Muscle layer of duodenum (tissue), 2 donors: ENCODE data around the gene SERPINB6.
"Not testable (repeated sequence)": the region's sequence is repeated elsewhere in the genome, so short reads cannot be mapped to it uniquely, and the experiment has no call there.

ENCODE experiments used
- H3K27ac ChIP-seq: one replicate; pipeline ENCODE4 v1.7.0; 2013; ENCODE audit warnings: mild to moderate bottlenecking, low read length
- H3K27me3 ChIP-seq: one replicate; pipeline ENCODE4 v1.7.0; 2013; ENCODE audit warnings: low read depth, mild to moderate bottlenecking, control low read depth, low read length
- H3K36me3 ChIP-seq, 2 donors: one replicate each; pipeline ENCODE4 v1.7.0; 2013; ENCODE audit warnings: low read length in 2 of 2, control low read depth in 1 of 2, mild to moderate bottlenecking in 1 of 2; ENCODE audit not compliant: insufficient read depth in 2 of 2, control insufficient read depth in 1 of 2
- H3K4me1 ChIP-seq, 2 donors: one replicate each; pipeline ENCODE4 v1.7.0; 2013; ENCODE audit warnings: low read length in 2 of 2, mild to moderate bottlenecking in 2 of 2, control low read depth in 1 of 2, moderate library complexity in 1 of 2; ENCODE audit not compliant: insufficient read depth in 2 of 2, control insufficient read depth in 1 of 2
- H3K4me3 ChIP-seq, 2 donors: one replicate each; pipeline ENCODE4 v1.7.0; 2013; ENCODE audit warnings: low read length in 2 of 2, low read depth in 1 of 2, mild to moderate bottlenecking in 1 of 2
- H3K9me3 ChIP-seq, 2 donors: one replicate each; pipeline ENCODE4 v1.7.0; 2013; ENCODE audit warnings: low read length in 2 of 2, control low read depth in 1 of 2, mild to moderate bottlenecking in 1 of 2; ENCODE audit not compliant: control insufficient read depth in 1 of 2
- donor health status: healthy.

The SERPINB6 gene

DNA sequence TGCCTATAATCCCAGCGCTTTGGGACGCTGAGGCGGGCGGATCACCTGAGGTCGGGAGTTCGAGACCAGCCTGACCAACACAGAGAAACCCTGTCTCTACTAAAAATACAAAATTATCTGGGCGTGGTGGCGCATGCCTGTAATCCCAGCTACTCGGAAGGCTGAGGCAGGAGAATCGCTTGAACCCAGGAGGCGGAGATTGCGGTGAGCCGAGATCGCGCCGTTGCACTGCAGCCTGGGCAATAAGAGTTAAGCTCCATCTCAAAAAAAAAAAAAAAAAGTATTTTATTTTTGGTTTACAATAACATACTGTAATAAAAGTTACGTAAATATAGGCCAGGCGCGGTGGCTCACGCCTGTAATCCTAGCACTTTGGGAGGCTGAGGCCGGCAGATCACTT, 29.3 kb downstream of the SERPINB6 start:
- not testable (repeated sequence) for H3K36me3 ChIP-seq, H3K4me3 ChIP-seq, H3K27ac ChIP-seq

DNA sequence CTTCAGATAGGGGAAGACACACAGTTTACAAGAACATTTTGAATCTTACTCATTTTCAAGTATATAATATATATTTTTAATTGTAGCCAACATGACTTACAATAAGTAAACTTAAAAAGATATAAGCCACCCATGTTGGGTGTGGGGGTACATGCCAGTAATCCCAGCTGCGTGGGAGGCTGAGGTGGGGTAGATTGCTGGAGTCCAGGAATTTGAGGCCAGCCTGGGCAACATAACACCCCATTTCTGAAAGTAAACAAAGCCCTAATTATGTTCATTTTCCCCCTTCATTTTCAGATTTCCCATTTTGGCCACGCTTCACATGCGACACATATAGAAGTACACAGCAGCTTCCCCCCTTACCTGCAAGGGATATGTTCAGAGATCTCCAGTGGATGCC, 30.5 kb downstream of the SERPINB6 start:
- H3K4me1 ChIP-seq, result no peaks in the 10 kb centered on the region
- H3K4me3 ChIP-seq, result no peak overlapping the region
- no peaks in the 10 kb centered on the region for H3K9me3 ChIP-seq
- H3K27me3 ChIP-seq, result no peaks in the 10 kb centered on the region
- H3K36me3 ChIP-seq, result no peaks in the 10 kb centered on the region
- no peak overlapping the region for H3K27ac ChIP-seq

More for the DNA sequence above, 29.3 kb downstream of the SERPINB6 start:
- H3K9me3 ChIP-seq, H3K27me3 ChIP-seq, H3K4me1 ChIP-seq: not testable (repeated sequence)

GRCh38 chr6:2940010-2940850, 31.1 kb downstream of the SERPINB6 start:
- no peaks in the 10 kb centered on the region for H3K27me3 ChIP-seq
- H3K36me3 ChIP-seq, result no peaks in the 10 kb centered on the region
- no peak overlapping the region for H3K27ac ChIP-seq
- H3K9me3 ChIP-seq, result no peaks in the 10 kb centered on the region
- no peak overlapping the region for H3K4me3 ChIP-seq
- H3K4me1 ChIP-seq, result no peaks in the 10 kb centered on the region

DNA sequence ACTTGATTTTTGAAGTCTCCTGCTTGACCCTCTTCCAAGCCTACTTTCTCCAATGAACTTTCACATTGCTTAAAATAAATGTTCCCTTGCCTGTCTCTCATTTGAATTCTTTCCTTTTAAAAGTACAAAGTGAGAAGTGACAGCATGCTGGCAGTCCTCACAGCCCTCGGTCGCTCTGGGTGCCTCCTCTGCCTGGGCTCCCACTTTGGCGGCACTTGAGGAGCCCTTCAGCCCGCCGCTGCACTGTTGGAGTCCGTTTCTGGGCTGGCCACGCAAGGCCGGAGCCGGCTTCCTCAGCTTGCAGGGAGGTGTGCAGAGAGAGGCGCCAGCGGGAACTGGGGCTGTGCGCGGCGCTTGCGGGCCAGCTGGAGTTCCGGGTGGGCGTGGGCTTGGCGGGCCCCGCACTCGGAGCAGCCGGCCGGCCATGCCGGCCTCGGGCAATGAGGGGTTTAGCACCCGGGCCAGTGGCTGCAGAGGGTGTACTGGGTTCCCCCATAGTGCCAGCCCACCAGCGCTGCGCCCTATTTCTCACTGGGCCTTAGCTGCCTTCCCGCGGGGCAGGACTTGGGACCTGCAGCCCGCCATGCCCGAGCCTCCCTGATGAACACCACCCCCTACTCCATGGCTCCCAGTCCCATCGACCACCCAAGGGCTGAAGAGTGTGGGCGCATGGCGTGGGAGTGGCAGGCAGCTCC, 31.9 kb downstream of the SERPINB6 start:
- H3K4me3 ChIP-seq, result no peak overlapping the region
- no peaks in the 10 kb centered on the region for H3K27me3 ChIP-seq
- H3K27ac ChIP-seq, result no peak overlapping the region

GRCh38 chr6:2938632-2939083, 32.7 kb downstream of the SERPINB6 start:
- H3K36me3 ChIP-seq, result no peaks in the 10 kb centered on the region
- H3K4me1 ChIP-seq, result no peaks in the 10 kb centered on the region
- H3K4me3 ChIP-seq, result no peak overlapping the region
- no peaks in the 10 kb centered on the region for H3K27me3 ChIP-seq
- no peak overlapping the region for H3K27ac ChIP-seq
- no peaks in the 10 kb centered on the region for H3K9me3 ChIP-seq

More for the DNA sequence above, 31.9 kb downstream of the SERPINB6 start:
- Histone ChIP-seq H3K36me3 (no peaks in the 10 kb centered on the region), H3K4me1 (no peaks in the 10 kb centered on the region), H3K9me3 (no peaks in the 10 kb centered on the region)

DNA sequence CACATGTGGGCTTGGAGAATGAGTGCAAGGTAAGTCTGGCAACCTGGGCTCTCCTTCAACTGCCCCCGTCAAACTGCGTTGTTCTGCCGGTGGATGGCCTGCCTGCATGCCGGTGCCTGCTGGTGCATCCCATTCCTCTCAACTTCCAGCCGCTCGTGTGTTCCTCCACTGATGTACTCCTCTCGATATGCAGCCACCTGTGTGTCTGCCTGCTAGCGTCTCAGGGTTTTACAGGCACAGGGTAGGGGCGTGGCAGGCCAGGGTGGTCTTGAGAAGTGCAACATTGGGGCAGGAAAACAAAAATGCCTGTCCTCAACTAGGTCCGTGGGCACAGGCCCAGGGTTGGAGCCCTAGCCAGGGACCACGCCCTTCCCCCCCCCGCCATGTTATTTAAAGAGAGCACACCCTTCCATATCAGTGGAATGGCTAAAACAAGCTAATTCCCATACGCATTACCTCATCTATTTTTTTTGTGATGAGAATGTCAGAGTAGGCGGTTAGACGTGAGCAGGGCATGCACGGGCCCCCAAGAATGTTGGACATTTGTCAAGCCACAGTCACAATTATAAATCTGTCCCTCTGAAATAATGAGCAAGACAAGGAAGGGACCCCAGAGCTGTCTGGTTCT, 33.2 kb downstream of the SERPINB6 start:
- H3K4me1 ChIP-seq, result no peaks in the 10 kb centered on the region
- H3K36me3 ChIP-seq, result no peaks in the 10 kb centered on the region
- H3K27me3 ChIP-seq, result no peaks in the 10 kb centered on the region
- no peak overlapping the region for H3K4me3 ChIP-seq
- H3K27ac ChIP-seq, result no peak overlapping the region
- no peaks in the 10 kb centered on the region for H3K9me3 ChIP-seq

- H3K9me3 ChIP-seq, result no peaks in the 10 kb centered on the region
- H3K27me3 ChIP-seq, result no peaks in the 10 kb centered on the region
- no peaks in the 10 kb centered on the region for H3K36me3 ChIP-seq
- no peak overlapping the region for H3K4me3 ChIP-seq
- no peaks in the 10 kb centered on the region for H3K4me1 ChIP-seq
- no peak overlapping the region for H3K27ac ChIP-seq
Observed at GRCh38 chr6:2937627-2938003, 33.8 kb downstream of the SERPINB6 start.

DNA sequence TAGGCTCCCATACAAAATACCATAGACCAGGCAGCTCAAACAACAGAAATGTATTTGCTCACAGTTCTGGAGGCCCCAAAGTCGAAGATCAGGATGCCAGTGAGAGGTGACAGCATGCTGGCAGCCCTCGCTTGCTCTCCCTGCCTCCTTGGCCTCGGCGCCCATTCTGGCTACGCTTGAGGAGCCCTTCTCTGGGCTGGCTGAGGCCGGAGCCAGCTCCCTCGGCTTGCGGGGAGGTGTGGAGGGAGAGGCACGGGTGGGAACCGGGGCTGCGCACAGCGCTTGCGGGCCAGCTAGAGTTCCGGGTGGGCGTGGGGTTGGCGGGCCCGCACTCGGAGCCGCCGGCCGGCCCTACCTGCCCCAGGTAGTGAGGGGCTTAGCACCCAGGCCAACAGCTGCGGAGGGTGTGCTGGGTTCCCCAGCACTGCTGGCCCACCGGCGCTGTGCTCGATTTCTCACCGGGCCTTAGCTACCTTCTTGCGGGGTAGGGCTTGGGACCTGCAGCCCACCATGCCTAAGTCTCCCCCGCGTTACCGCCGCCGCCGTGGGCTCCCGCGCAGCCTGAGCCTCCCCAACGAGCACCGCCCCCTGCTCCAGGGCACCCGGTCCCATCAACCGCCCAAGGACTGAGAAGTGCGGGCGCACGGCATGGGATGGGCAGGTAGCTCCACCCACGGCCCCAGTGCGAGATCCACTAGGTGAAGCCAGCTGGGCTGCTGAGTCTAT, 35.6 kb downstream of the SERPINB6 start:
- H3K4me3 ChIP-seq, result no peak overlapping the region
- no peaks in the 10 kb centered on the region for H3K36me3 ChIP-seq
- H3K4me1 ChIP-seq, result peaks cover 0 to 4% of the 10 kb centered on the region in 2 donors
- H3K27me3 ChIP-seq, result no peaks in the 10 kb centered on the region
- no peak overlapping the region for H3K27ac ChIP-seq
- no peaks in the 10 kb centered on the region for H3K9me3 ChIP-seq

DNA sequence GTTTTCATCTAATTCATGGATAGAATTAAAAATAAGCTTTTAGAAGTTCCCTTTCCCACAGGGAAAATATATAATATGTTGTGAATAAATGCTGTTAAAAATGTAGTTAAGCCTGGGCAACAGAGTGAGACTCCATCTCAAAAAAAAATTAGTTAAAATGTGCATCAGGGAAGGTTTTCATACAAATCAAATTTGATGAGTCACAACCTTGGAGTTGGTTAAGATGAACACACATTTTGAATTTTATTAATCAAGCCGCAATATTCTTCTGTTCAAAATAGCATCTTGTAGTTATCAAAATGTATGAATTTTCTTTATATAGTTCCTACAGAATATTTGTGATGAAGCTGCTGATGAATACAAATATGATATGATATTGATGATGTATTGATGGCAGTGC, 37.3 kb downstream of the SERPINB6 start:
- Histone ChIP-seq H3K27me3 (no peaks in the 10 kb centered on the region), H3K9me3 (no peaks in the 10 kb centered on the region), H3K36me3 (no peaks in the 10 kb centered on the region), H3K4me3 (no peak overlapping the region), H3K4me1 (peaks cover 0 to 4% of the 10 kb centered on the region in 2 donors), H3K27ac (no peak overlapping the region)

GRCh38 chr6:2932911-2933310, 38.5 kb downstream of the SERPINB6 start:
- not testable (repeated sequence) for H3K4me1 ChIP-seq, H3K9me3 ChIP-seq, H3K27ac ChIP-seq, H3K27me3 ChIP-seq, H3K36me3 ChIP-seq, H3K4me3 ChIP-seq
